GM06990 (cell line): ENCODE data around the gene THEMIS.

Source experiments
- DNase-seq: peaks from one replicate; pipeline ENCODE4 v3.0.0-alpha.2; 2011; ENCODE audit not compliant: insufficient read length; ENCODE audit errors: extremely low read depth
- H3K27me3 ChIP-seq: replicated peaks from 2 replicates; pipeline ENCODE4 v1.6.0; 2011; ENCODE audit warnings: low read length; ENCODE audit not compliant: control insufficient read depth, insufficient read depth
- H3K36me3 ChIP-seq: 2 replicates; pipeline ENCODE4 v1.5.1; 2011; ENCODE audit warnings: low read length; ENCODE audit not compliant: control insufficient read depth, insufficient read depth
- H3K4me3 ChIP-seq: replicated peaks from 2 replicates; pipeline ENCODE4 v1.5.1; 2011; ENCODE audit warnings: low read depth, mild to moderate bottlenecking, control low read depth, low read length
- CTCF ChIP-seq: IDR thresholded peaks from 2 replicates; pipeline ENCODE4 v1.5.1; 2011; ENCODE audit warnings: low read length, control low read depth, mild to moderate bottlenecking, inconsistent platforms; ENCODE audit not compliant: insufficient read depth, poor library complexity, severe bottlenecking

Gene THEMIS

DNA sequence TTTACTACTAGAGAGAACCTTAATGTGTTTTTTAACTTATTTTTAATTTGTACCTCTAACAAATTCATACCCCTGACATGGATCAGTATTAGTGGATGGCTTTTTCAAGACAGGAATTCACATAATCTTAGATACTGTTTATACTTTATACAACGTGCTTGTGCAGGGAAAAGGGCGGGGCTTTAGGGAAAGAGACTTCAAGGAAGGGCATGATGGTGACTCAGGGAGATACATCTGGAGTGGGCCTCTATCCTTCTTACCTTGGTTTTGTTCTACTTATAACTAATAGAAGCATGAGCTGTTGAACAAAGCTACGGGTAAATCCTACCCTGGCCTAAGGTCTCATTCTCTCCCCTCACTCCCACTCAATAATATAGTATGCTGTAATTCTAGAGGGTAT lies 163.1 kb downstream of the THEMIS start:
- DNase-seq = no peak
- Histone ChIP-seq H3K4me3 (no peak overlapping the region), H3K36me3 (no peaks in the 10 kb centered on the region), H3K27me3 (no peaks in the 10 kb centered on the region)
- TF ChIP-seq CTCF = no peak

- H3K36me3 ChIP-seq = no peaks in the 10 kb centered on the region
- no peaks in the 10 kb centered on the region for H3K27me3 ChIP-seq
- peak; percentile 1 for DNase-seq
- peak; percentile 55 for TF ChIP-seq CTCF
- no peak overlapping the region for H3K4me3 ChIP-seq
Observed at GRCh38 chr6:127737009-127737486, 163.8 kb downstream of the THEMIS start.

GRCh38 chr6:127732927-127733326 lies 167.9 kb downstream of the THEMIS start:
- Histone ChIP-seq H3K36me3 (no peaks in the 10 kb centered on the region), H3K27me3 (no peaks in the 10 kb centered on the region), H3K4me3 (no peak overlapping the region)
- DNase-seq = no peak
- no peak for TF ChIP-seq CTCF

DNA sequence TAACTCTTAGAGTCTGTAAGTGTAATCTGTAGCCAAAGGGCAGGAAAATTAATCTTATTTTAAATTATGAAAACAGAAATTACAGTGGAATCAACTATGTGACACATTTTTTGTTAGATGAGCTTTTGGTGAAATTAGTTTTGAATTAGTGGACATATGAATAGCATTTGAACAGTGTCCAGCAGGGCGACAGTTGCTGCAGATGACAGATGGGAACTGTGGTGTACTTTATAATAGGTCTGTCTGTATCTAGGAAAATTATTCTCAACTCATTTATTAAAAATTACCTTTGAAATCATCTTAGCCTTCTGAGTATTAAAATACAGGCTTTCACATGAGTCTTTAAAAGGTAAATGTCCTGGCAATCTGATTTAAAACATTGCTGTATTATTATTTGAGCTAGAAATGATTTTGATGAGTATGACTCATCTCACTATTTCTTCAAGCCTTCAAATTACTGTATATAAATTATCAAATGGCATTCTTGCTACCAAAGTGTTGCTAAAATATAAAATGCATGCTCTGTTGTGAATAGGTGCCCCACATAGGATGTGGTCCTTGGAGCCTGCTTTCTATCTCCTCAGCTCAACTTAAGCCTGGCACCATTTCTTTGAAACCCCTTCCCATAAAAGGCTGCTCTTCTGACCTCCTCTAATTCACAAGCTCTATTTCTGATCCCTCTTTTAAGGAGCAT lies 173.5 kb downstream of the THEMIS start:
- no peak for TF ChIP-seq CTCF
- Histone ChIP-seq H3K36me3 (no peaks in the 10 kb centered on the region), H3K27me3 (no peaks in the 10 kb centered on the region), H3K4me3 (no peak overlapping the region)
- DNase-seq = no peak

GRCh38 chr6:127725821-127726220 lies 175.0 kb downstream of the THEMIS start:
- Histone ChIP-seq H3K36me3 (no peaks in the 10 kb centered on the region), H3K27me3 (no peaks in the 10 kb centered on the region), H3K4me3 (no peak overlapping the region)
- DNase-seq = no peak
- TF ChIP-seq CTCF = no peak

DNA sequence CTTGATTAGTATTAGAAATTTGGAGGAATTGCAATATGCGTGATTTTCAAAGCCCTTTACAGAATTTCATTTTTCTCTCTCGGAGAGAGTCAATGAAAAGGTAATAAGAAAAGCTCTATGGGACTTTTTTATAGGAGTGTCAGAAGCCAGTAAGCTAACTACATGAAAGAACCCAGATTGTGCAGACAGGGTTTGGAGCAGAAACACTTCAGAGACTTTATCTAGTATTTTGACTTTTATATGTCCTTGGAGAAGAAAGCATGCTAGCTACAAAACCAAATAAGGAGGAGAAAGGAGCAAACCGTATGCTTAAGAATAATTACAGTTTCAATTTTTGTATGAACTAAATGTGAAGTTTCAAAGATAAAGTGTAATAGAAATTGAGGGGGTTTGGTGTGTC lies 182.2 kb downstream of the THEMIS start:
- no peak for TF ChIP-seq CTCF

More for the DNA sequence above, 182.2 kb downstream of the THEMIS start:
- no peak for DNase-seq
- H3K36me3 ChIP-seq = no peaks in the 10 kb centered on the region
- H3K4me3 ChIP-seq = no peak overlapping the region
- no peaks in the 10 kb centered on the region for H3K27me3 ChIP-seq
